Measurements from ENCODE around the gene DLG4. TPM values are rescaled to one million over a fixed set of nuclear protein-coding genes. Genes with fewer than 3 reads are reported as not detected.

Gene DLG4
- total and polyA plus RNA-seq, 5 donors from 2014 or later, result 0.22 to 2.9 (median 0.50) TPM

- peaks cover 20 to 65% (median 42%) of the 10 kb centered on the region in 4 donors for H3K4me1 Mint-ChIP-seq
- no peaks in the 10 kb centered on the region for H3K9me3 ChIP-seq (ENCODE audit: control insufficient read depth in 2 of 2, low read length in 2 of 2)
- H3K4me3 ChIP-seq (ENCODE audit: low read depth, low read length), result peak within 1 kb of the TSS; percentile 77
- peak; percentile 95 to 99 (median 96) for DNase-seq
- peak within 1 kb of the TSS; percentile 96 to 99 (median 98) for H3K27ac Mint-ChIP-seq
- H3K36me3 ChIP-seq (ENCODE audit: control insufficient read depth, insufficient read depth, low read length), result peaks cover 27% of the 10 kb centered on the region
- H3K4me3 Mint-ChIP-seq, result peak within 1 kb of the TSS; percentile 92 to 97 (median 96)
- H3K4me1 ChIP-seq (ENCODE audit: control insufficient read depth, insufficient read depth, low read length, poor library complexity, severe bottlenecking), result peaks cover 48% of the 10 kb centered on the region
- peaks cover 10% of the 10 kb centered on the region for H3K27me3 Mint-ChIP-seq
- ATAC-seq (ENCODE audit: low read depth in 2 of 2), result peak; percentile 65 to 68
- H3K36me3 Mint-ChIP-seq, result peaks cover 25% of the 10 kb centered on the region
- peaks cover 0 to 1% (median 0%) of the 10 kb centered on the region in 7 donors for H3K9me3 Mint-ChIP-seq
- no peaks in the 10 kb centered on the region for H3K27me3 ChIP-seq (ENCODE audit: control insufficient read depth, insufficient read depth, low read length)
- peak within 1 kb of the TSS; percentile 90 for H3K27ac ChIP-seq (ENCODE audit: insufficient read depth, low read length, poor library complexity, severe bottlenecking)
Measured at GRCh38 chr17:7239091-7240027, 19.7 kb upstream of the DLG4 start, which contains the start of gene PHF23. PHF23 (minus strand) TSS chr17:7239457; CDS start chr17:7239279, 178 bp downstream.

DNA sequence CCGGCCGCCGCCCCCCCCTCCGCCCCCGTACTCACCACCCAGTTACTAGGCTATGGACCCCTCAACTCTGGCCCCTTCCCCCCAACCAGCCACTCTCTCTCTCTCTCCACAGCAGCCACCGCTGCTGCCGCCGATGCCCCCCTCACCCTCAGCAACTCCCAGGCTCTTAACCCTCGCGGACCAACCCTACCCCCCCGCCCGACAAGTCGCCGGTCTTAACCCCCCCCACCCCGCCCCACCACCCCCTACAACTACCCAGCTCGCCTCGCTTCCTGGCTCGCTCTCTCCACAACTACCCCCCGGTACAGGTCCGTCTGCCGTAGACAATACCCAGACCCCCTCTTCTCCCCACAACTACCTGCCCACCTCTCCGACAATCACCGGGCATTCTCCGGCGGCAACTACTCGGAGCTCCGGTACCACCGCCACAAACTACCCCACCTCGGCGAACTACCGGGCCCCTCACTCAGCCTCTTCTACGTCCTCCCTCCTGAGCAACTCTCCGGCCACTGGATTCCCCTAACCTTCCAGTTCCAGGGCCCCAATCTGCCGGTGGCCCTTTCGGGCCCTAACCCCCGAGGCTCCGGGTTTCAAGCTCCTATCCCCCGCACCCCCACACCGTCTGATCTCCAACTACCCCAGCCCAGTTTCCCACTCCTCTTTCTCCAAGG lies 18.9 kb upstream of the DLG4 start:
- Histone ChIP-seq H3K27me3 (ENCODE audit: control insufficient read depth, insufficient read depth, low read length) (no peaks in the 10 kb centered on the region), H3K4me1 (ENCODE audit: control insufficient read depth, insufficient read depth, low read length, poor library complexity, severe bottlenecking) (peaks cover 52% of the 10 kb centered on the region), H3K36me3 (ENCODE audit: control insufficient read depth, insufficient read depth, low read length) (peaks cover 23% of the 10 kb centered on the region), H3K4me3 (ENCODE audit: low read depth, low read length) (peak overlapping the region; percentile 77), H3K9me3 (ENCODE audit: control insufficient read depth in 2 of 2, low read length in 2 of 2) (no peaks in the 10 kb centered on the region), H3K27ac (ENCODE audit: insufficient read depth, low read length, poor library complexity, severe bottlenecking) (peak overlapping the region; percentile 90)
- H3K4me3 Mint-ChIP-seq, result peak overlapping the region; percentile 92 to 97 (median 96)
- H3K4me1 Mint-ChIP-seq, result peaks cover 20 to 69% (median 43%) of the 10 kb centered on the region in 4 donors
- peaks cover 10% of the 10 kb centered on the region for H3K27me3 Mint-ChIP-seq
- H3K9me3 Mint-ChIP-seq, result peaks cover 0 to 1% (median 0%) of the 10 kb centered on the region in 7 donors
- H3K36me3 Mint-ChIP-seq, result peaks cover 23% of the 10 kb centered on the region
- peak overlapping the region; percentile 31 to 99 (median 96) for H3K27ac Mint-ChIP-seq
- DNase-seq (peak in 2 of 3 donors; percentile 35 to 66), ATAC-seq (ENCODE audit: low read depth in 2 of 2) (no peak)

DNA sequence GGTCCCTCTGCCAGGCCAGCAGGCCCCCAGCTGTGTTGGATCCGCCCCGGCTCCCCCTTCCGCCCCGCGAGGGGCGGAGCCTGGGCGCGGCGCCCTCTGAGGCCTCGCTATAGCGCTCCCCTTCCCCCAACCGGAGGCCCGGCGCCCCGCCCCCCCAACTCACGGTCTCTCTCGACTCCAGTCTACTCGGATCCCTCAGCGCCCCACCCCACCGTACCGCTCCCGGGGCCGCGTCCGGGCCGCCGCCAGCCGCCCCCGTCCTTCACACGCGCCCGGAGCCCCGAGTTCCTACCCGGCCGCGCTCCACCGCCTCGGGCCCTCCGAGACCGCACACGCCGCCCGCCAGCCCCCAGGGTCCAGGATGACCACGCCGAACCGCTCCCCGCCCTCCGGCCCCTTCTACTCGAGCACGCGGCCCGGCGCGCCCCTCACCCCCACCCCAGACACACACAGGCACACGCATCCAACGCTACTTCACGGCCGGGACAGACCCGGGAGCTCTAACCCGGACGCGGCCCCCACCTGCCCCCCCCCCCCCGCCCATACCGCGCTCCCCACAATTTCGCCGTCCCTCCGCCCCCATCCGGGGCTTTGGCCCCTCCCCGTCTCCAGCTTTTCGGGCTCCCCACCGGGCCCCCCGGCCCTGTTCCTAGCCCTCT lies 18.3 kb upstream of the DLG4 start:
- H3K36me3 Mint-ChIP-seq, result peaks cover 19% of the 10 kb centered on the region
- peak overlapping the region; percentile 31 to 87 (median 87) for H3K27ac Mint-ChIP-seq
- H3K4me3 ChIP-seq (ENCODE audit: low read depth, low read length), result peak overlapping the region; percentile 37

DNA sequence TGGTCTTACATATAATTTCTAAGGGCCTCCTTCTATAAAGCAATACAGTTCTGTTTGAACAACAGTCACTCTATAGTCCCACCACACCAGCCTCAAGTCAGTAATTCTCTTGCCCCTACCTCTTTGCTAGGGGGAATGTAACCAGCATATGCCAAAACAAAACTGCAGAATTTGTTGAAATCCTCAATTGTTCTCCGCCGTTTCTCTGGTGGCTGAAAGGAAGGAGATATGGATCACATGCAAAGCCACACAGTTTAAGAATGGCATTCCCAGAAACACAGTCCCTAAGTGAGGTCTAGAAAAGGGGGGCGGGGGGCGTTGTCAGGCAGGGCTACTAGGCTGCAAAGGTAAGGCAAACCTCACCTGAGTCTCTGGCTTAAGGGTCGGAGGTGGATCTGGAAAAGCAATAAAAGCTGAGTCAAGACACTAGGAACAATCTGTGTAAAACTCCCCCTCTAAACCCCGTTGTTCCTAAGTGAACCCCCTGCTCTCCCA lies 17.7 kb upstream of the DLG4 start:
- H3K27ac ChIP-seq (ENCODE audit: insufficient read depth, low read length, poor library complexity, severe bottlenecking), result peak overlapping the region; percentile 90
- H3K36me3 Mint-ChIP-seq, result peaks cover 19% of the 10 kb centered on the region
- H3K27me3 Mint-ChIP-seq, result no peaks in the 10 kb centered on the region
- H3K4me1 ChIP-seq (ENCODE audit: control insufficient read depth, insufficient read depth, low read length, poor library complexity, severe bottlenecking), result peaks cover 56% of the 10 kb centered on the region
- peaks cover 0 to 1% (median 0%) of the 10 kb centered on the region in 7 donors for H3K9me3 Mint-ChIP-seq
- no peak for DNase-seq
- peaks cover 23% of the 10 kb centered on the region for H3K36me3 ChIP-seq (ENCODE audit: control insufficient read depth, insufficient read depth, low read length)
- peak overlapping the region; percentile 31 to 87 (median 44) for H3K27ac Mint-ChIP-seq
- H3K4me1 Mint-ChIP-seq, result peaks cover 18 to 72% (median 44%) of the 10 kb centered on the region in 4 donors
- no peaks in the 10 kb centered on the region for H3K9me3 ChIP-seq (ENCODE audit: control insufficient read depth in 2 of 2, low read length in 2 of 2)
- no peak for ATAC-seq (ENCODE audit: low read depth in 2 of 2)
- peak overlapping the region; percentile 37 for H3K4me3 ChIP-seq (ENCODE audit: low read depth, low read length)
- H3K4me3 Mint-ChIP-seq, result peak overlapping the region; percentile 92 to 97 (median 96)
- no peaks in the 10 kb centered on the region for H3K27me3 ChIP-seq (ENCODE audit: control insufficient read depth, insufficient read depth, low read length)

More for the DNA sequence above, 18.3 kb upstream of the DLG4 start:
- Histone ChIP-seq H3K27ac (ENCODE audit: insufficient read depth, low read length, poor library complexity, severe bottlenecking) (peak overlapping the region; percentile 90), H3K4me1 (ENCODE audit: control insufficient read depth, insufficient read depth, low read length, poor library complexity, severe bottlenecking) (peaks cover 54% of the 10 kb centered on the region), H3K27me3 (ENCODE audit: control insufficient read depth, insufficient read depth, low read length) (no peaks in the 10 kb centered on the region), H3K9me3 (ENCODE audit: control insufficient read depth in 2 of 2, low read length in 2 of 2) (no peaks in the 10 kb centered on the region), H3K36me3 (ENCODE audit: control insufficient read depth, insufficient read depth, low read length) (peaks cover 23% of the 10 kb centered on the region)
- Mint-ChIP-seq H3K9me3 (peaks cover 0 to 1% (median 0%) of the 10 kb centered on the region in 7 donors), H3K4me3 (peak overlapping the region; percentile 92 to 97 (median 96)), H3K4me1 (peaks cover 24 to 71% (median 44%) of the 10 kb centered on the region in 4 donors), H3K27me3 (peaks cover 6% of the 10 kb centered on the region)
- DNase-seq, result peak; percentile 69 to 87 (median 76)
- ATAC-seq (ENCODE audit: low read depth in 2 of 2), result peak; percentile 22 to 30

DNA sequence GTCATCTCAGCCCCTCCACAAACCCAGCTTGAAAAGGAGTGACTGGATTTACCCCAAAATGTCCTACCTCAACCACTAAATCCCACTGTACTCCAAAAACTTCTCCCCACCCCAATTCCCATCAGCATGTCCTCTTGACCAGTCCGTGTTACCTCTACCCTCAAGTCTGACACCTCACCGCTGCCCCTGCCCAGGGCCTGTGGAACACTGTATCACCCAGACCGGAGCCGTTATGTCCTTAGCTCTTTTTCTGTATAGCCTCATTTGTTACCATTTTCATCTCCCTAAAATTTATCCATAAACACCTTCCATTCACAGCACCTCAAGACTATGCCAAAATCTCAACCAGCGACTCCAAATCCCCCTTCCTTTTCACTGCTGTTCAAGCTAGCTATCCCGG lies 17.2 kb upstream of the DLG4 start:
- H3K27me3 ChIP-seq (ENCODE audit: control insufficient read depth, insufficient read depth, low read length), result no peaks in the 10 kb centered on the region
- H3K27me3 Mint-ChIP-seq, result no peaks in the 10 kb centered on the region
- H3K9me3 ChIP-seq (ENCODE audit: control insufficient read depth in 2 of 2, low read length in 2 of 2), result no peaks in the 10 kb centered on the region
- H3K4me3 Mint-ChIP-seq, result peak overlapping the region; percentile 92 to 97 (median 96)
- ATAC-seq (ENCODE audit: low read depth in 2 of 2), result no peak
- peaks cover 0 to 1% (median 0%) of the 10 kb centered on the region in 7 donors for H3K9me3 Mint-ChIP-seq
- DNase-seq, result no peak
- H3K36me3 ChIP-seq (ENCODE audit: control insufficient read depth, insufficient read depth, low read length), result peaks cover 23% of the 10 kb centered on the region
- peak overlapping the region; percentile 90 for H3K27ac ChIP-seq (ENCODE audit: insufficient read depth, low read length, poor library complexity, severe bottlenecking)
- H3K4me1 ChIP-seq (ENCODE audit: control insufficient read depth, insufficient read depth, low read length, poor library complexity, severe bottlenecking), result peaks cover 52% of the 10 kb centered on the region
- H3K4me1 Mint-ChIP-seq, result peaks cover 18 to 72% (median 47%) of the 10 kb centered on the region in 4 donors
- H3K36me3 Mint-ChIP-seq, result peaks cover 24% of the 10 kb centered on the region
- H3K4me3 ChIP-seq (ENCODE audit: low read depth, low read length), result peak overlapping the region; percentile 37
- peak overlapping the region; percentile 31 to 87 (median 44) for H3K27ac Mint-ChIP-seq

DNA sequence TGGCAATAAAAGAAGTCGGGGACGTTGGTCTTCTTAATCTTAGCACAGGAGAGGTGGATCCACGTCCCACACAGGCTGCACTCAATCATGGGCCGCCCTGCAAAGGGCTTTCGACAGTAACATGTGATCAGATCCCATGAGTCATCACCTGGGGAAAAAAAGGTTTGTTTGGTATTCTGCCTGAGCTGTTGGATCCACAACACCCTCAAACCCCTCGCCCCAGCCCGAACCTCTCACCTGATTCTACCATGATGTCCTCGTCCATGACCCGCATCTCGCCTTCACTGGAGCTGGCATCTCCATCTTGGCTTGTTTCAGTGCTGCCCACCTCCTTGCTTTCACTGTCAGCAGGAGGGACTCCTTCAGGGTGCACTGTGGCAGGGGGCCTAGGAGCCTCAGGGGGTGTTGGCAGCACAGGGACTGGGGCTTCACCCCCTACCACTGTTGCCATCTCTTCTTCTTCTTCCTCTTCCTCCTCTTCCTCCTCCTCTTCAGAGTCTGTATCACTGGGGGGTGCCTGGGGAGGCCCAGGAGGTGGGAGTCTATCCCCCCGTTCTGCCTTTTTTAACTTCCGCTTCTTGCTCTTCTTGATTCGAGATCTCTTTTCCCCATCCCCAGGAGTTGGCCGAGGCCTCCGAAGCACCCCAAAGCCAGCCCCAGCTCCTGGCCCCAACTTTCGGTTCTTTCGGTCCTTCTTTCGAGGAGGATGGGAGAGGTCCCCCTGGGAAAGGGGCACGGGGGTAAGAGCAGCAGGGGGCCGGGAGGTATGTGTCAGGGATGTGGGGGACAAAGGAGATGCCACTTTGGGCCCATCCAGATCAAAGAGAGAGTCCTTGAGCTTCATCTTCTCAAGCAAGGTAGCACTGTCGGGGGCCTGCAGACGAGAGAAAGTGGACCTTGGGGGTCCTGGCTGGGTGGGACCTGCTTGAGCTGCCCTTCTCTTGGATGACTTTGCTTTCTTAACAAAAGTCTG lies 16.3 kb upstream of the DLG4 start:
- Histone ChIP-seq H3K36me3 (ENCODE audit: control insufficient read depth, insufficient read depth, low read length) (peaks cover 23% of the 10 kb centered on the region), H3K27ac (ENCODE audit: insufficient read depth, low read length, poor library complexity, severe bottlenecking) (peak overlapping the region; percentile 81), H3K4me1 (ENCODE audit: control insufficient read depth, insufficient read depth, low read length, poor library complexity, severe bottlenecking) (peaks cover 44% of the 10 kb centered on the region), H3K27me3 (ENCODE audit: control insufficient read depth, insufficient read depth, low read length) (no peaks in the 10 kb centered on the region), H3K9me3 (ENCODE audit: control insufficient read depth in 2 of 2, low read length in 2 of 2) (no peaks in the 10 kb centered on the region), H3K4me3 (ENCODE audit: low read depth, low read length) (no peak overlapping the region)
- DNase-seq (no peak), ATAC-seq (ENCODE audit: low read depth in 2 of 2) (no peak)
- peak overlapping the region in 1 of 3 donors; percentile 29 for H3K27ac Mint-ChIP-seq
- H3K36me3 Mint-ChIP-seq, result peaks cover 21% of the 10 kb centered on the region
- H3K4me3 Mint-ChIP-seq, result peak overlapping the region; percentile 89 to 97 (median 94)
- peaks cover 0 to 1% (median 0%) of the 10 kb centered on the region in 7 donors for H3K9me3 Mint-ChIP-seq
- H3K27me3 Mint-ChIP-seq, result no peaks in the 10 kb centered on the region
- H3K4me1 Mint-ChIP-seq, result peaks cover 18 to 67% (median 43%) of the 10 kb centered on the region in 4 donors

Data from CD4-positive, CD25-positive, alpha-beta regulatory T cell (primary cell).